Measurements from ENCODE around the gene BANF2. TPM values are rescaled to one million over a fixed set of nuclear protein-coding genes. Genes with fewer than 3 reads are reported as not detected.

BANF2 gene
- total and polyA plus RNA-seq, 2 of the 13 experiments (the other 11 are each of a cell fraction or from before 2014, with no cell fraction given) = 0.35 TPM; not detected in 1

DNA sequence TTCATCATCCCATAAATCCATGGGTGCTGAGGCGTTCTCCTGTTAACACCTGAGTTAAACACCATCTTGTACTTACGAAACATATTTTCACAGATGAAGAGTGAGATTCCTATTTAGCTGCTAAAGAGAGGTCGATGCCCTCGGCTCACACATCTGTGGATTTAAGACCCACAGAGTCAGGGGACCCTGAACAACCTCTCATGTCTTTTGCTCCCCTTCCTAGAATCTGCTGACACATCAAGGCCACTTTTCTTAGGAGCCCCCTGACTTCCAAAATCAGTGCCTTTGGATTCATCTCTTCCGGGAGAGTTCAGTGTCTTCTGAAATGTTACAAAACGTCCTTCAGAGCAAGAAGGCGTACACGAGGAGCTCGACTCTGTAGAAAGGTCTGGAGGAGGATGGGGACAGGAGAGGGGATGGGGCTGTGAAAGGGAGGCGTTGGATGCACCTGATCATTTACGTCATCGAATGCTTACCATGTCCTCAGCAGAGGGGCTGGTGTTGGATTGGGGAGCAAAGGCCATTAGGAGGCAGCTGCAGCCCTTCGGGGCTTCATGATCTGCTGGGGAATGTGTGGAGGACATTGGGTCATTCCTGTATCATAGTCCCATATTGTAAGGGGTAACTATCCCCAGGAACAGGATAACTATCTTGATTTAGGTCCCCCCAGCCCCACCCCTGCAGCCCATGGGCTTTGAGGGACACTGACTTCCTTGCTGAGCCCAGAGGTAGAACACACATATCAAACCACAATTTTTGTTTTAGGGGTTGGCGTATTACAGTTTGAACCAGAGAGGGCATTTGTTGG is 22.9 kb downstream of the BANF2 start (continued):
- TF ChIP-seq, protein P1, sequence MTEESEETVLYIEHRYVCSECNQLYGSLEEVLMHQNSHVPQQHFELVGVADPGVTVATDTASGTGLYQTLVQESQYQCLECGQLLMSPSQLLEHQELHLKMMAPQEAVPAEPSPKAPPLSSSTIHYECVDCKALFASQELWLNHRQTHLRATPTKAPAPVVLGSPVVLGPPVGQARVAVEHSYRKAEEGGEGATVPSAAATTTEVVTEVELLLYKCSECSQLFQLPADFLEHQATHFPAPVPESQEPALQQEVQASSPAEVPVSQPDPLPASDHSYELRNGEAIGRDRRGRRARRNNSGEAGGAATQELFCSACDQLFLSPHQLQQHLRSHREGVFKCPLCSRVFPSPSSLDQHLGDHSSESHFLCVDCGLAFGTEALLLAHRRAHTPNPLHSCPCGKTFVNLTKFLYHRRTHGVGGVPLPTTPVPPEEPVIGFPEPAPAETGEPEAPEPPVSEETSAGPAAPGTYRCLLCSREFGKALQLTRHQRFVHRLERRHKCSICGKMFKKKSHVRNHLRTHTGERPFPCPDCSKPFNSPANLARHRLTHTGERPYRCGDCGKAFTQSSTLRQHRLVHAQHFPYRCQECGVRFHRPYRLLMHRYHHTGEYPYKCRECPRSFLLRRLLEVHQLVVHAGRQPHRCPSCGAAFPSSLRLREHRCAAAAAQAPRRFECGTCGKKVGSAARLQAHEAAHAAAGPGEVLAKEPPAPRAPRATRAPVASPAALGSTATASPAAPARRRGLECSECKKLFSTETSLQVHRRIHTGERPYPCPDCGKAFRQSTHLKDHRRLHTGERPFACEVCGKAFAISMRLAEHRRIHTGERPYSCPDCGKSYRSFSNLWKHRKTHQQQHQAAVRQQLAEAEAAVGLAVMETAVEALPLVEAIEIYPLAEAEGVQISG (CRISPR knock-in tag; IDR thresholded peaks at IDR 0.05) = no peak
- TF ChIP-seq ZNF547 (CRISPR knock-in tag; IDR thresholded peaks at IDR 0.05) (0 out of 2 replicates have a peak, but pooled peaks have one; percentile 8), ZNF564 (CRISPR knock-in tag; IDR thresholded peaks at IDR 0.05) (no peak; the same call in 1 of the 2 replicates), ZNF605 (CRISPR knock-in tag; IDR thresholded peaks at IDR 0.05) (no peak; the same call in 1 of the 2 replicates), REL (CRISPR knock-in tag; conservative IDR thresholded peaks at IDR 0.05) (no peak), TRIM24 (CRISPR knock-in tag; IDR thresholded peaks at IDR 0.05) (no peak), ZNF17 (CRISPR knock-in tag; IDR thresholded peaks at IDR 0.05) (no peak), FOXK1 (CRISPR knock-in tag; IDR thresholded peaks at IDR 0.05; ENCODE audit: borderline replicate concordance, low read depth) (no peak), ZEB1 (IDR thresholded peaks at IDR 0.05; ENCODE audit: insufficient replicate concordance, low read depth) (no peak), ZNF253 (CRISPR knock-in tag; IDR thresholded peaks at IDR 0.05; ENCODE audit: borderline replicate concordance) (no peak)
- TF ChIP-seq, protein P2, sequence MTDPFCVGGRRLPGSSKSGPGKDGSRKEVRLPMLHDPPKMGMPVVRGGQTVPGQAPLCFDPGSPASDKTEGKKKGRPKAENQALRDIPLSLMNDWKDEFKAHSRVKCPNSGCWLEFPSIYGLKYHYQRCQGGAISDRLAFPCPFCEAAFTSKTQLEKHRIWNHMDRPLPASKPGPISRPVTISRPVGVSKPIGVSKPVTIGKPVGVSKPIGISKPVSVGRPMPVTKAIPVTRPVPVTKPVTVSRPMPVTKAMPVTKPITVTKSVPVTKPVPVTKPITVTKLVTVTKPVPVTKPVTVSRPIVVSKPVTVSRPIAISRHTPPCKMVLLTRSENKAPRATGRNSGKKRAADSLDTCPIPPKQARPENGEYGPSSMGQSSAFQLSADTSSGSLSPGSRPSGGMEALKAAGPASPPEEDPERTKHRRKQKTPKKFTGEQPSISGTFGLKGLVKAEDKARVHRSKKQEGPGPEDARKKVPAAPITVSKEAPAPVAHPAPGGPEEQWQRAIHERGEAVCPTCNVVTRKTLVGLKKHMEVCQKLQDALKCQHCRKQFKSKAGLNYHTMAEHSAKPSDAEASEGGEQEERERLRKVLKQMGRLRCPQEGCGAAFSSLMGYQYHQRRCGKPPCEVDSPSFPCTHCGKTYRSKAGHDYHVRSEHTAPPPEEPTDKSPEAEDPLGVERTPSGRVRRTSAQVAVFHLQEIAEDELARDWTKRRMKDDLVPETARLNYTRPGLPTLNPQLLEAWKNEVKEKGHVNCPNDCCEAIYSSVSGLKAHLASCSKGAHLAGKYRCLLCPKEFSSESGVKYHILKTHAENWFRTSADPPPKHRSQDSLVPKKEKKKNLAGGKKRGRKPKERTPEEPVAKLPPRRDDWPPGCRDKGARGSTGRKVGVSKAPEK (CRISPR knock-in tag; IDR thresholded peaks at IDR 0.05; ENCODE audit: borderline replicate concordance) = no peak
- TF ChIP-seq, protein P3, sequence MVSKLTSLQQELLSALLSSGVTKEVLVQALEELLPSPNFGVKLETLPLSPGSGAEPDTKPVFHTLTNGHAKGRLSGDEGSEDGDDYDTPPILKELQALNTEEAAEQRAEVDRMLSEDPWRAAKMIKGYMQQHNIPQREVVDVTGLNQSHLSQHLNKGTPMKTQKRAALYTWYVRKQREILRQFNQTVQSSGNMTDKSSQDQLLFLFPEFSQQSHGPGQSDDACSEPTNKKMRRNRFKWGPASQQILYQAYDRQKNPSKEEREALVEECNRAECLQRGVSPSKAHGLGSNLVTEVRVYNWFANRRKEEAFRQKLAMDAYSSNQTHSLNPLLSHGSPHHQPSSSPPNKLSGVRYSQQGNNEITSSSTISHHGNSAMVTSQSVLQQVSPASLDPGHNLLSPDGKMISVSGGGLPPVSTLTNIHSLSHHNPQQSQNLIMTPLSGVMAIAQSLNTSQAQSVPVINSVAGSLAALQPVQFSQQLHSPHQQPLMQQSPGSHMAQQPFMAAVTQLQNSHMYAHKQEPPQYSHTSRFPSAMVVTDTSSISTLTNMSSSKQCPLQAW (CRISPR knock-in tag; IDR thresholded peaks at IDR 0.05) = no peak
- TF ChIP-seq, protein P4, sequence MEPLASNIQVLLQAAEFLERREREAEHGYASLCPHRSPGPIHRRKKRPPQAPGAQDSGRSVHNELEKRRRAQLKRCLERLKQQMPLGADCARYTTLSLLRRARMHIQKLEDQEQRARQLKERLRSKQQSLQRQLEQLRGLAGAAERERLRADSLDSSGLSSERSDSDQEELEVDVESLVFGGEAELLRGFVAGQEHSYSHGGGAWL (CRISPR knock-in tag; IDR thresholded peaks at IDR 0.05) = no peak
- TF ChIP-seq, protein P5, sequence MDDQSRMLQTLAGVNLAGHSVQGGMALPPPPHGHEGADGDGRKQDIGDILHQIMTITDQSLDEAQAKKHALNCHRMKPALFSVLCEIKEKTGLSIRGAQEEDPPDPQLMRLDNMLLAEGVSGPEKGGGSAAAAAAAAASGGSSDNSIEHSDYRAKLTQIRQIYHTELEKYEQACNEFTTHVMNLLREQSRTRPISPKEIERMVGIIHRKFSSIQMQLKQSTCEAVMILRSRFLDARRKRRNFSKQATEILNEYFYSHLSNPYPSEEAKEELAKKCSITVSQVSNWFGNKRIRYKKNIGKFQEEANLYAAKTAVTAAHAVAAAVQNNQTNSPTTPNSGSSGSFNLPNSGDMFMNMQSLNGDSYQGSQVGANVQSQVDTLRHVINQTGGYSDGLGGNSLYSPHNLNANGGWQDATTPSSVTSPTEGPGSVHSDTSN (CRISPR knock-in tag; IDR thresholded peaks at IDR 0.05; ENCODE audit: borderline replicate concordance) = no peak
- TF ChIP-seq, protein P6, sequence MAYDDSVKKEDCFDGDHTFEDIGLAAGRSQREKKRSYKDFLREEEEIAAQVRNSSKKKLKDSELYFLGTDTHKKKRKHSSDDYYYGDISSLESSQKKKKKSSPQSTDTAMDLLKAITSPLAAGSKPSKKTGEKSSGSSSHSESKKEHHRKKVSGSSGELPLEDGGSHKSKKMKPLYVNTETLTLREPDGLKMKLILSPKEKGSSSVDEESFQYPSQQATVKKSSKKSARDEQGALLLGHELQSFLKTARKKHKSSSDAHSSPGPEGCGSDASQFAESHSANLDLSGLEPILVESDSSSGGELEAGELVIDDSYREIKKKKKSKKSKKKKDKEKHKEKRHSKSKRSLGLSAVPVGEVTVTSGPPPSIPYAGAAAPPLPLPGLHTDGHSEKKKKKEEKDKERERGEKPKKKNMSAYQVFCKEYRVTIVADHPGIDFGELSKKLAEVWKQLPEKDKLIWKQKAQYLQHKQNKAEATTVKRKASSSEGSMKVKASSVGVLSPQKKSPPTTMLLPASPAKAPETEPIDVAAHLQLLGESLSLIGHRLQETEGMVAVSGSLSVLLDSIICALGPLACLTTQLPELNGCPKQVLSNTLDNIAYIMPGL (CRISPR knock-in tag; IDR thresholded peaks at IDR 0.05; ENCODE audit: borderline replicate concordance in 1 of 2, low read depth in 1 of 2) = no peak

All from HepG2 (cell line).